ENCODE measurements around the gene SORCS2. TPM values are rescaled to one million over a fixed set of nuclear protein-coding genes. Genes with fewer than 3 reads are reported as not detected.

Gene SORCS2
- total and polyA plus RNA-seq, 2 of the 13 experiments (the other 11 are each of a cell fraction or from before 2014, with no cell fraction given), result 0.82 to 1.0 TPM

DNA sequence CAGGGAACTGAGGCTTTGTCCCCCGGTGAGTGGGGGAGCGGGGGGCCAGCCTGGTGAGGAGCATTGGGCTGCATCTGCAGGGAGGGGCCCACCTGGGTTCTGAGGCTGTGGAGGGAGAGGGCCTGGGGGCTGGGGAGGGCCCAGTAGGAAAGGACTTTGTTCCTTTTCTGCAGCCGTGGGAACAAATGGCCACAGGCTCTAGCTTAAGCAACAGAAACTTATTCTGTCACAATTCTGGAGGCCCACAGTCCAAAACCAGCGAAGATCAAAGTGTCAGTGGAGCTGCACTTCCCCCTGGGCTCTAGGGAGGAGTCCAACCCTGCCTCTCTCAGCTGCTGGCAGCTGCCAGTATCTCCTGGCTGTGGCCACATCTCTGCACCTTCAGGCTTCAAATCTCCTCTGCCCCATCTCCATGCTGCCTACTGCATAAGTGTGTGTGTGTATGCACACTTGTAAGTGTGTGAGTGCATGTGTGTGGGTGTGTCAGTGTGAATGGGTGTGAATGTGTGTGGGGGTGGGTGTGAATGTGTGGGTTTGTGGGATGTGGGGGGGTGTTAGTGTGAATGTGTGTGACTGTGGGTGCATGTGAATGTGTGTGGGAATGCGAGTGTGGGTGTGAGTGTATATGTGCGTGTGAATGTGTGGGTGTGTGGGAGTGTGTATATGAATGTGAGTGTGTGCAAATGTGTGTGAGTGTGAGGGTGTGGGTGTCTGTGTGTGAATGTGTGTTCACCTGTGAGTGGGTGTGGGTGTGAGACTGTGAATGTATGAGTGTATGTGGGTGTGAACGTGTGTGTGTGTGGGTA, 446.8 kb downstream of the SORCS2 start (continued):
- TF ChIP-seq KAT8 (CRISPR knock-in tag; IDR thresholded peaks at IDR 0.05) (no peak), DPF2 (CRISPR knock-in tag; IDR thresholded peaks at IDR 0.05; ENCODE audit: borderline replicate concordance, low read depth) (no peak), TCF7 (IDR thresholded peaks at IDR 0.05; ENCODE audit: low read depth) (peak; percentile 88), MAFK (conservative IDR thresholded peaks at IDR 0.05 in 1 of 2, IDR thresholded peaks at IDR 0.05 in 1 of 2; ENCODE audit: low read length in 2 of 2) (no peak), ZMAT3 (CRISPR knock-in tag; conservative IDR thresholded peaks at IDR 0.05) (no peak), DMAP1 (CRISPR knock-in tag; IDR thresholded peaks at IDR 0.05) (no peak), JARID2 (CRISPR knock-in tag; IDR thresholded peaks at IDR 0.05; ENCODE audit: insufficient replicate concordance) (no peak), ZNF225 (CRISPR knock-in tag; IDR thresholded peaks at IDR 0.05) (no peak), ZNF572 (CRISPR knock-in tag; IDR thresholded peaks at IDR 0.05) (no peak), NCOA5 (CRISPR knock-in tag; IDR thresholded peaks at IDR 0.05) (no peak), SPEN (CRISPR knock-in tag; IDR thresholded peaks at IDR 0.05; ENCODE audit: low read depth) (peak; percentile 90; the same call in 1 of the 2 replicates), NRL (CRISPR knock-in tag; IDR thresholded peaks at IDR 0.05; ENCODE audit: borderline replicate concordance) (no peak), KLF6 (CRISPR knock-in tag; IDR thresholded peaks at IDR 0.05) (no peak), CC2D1A (CRISPR knock-in tag; IDR thresholded peaks at IDR 0.05) (no peak)
- TF ChIP-seq, protein P1, sequence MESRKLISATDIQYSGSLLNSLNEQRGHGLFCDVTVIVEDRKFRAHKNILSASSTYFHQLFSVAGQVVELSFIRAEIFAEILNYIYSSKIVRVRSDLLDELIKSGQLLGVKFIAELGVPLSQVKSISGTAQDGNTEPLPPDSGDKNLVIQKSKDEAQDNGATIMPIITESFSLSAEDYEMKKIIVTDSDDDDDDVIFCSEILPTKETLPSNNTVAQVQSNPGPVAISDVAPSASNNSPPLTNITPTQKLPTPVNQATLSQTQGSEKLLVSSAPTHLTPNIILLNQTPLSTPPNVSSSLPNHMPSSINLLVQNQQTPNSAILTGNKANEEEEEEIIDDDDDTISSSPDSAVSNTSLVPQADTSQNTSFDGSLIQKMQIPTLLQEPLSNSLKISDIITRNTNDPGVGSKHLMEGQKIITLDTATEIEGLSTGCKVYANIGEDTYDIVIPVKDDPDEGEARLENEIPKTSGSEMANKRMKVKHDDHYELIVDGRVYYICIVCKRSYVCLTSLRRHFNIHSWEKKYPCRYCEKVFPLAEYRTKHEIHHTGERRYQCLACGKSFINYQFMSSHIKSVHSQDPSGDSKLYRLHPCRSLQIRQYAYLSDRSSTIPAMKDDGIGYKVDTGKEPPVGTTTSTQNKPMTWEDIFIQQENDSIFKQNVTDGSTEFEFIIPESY (CRISPR knock-in tag; IDR thresholded peaks at IDR 0.05), result no peak
- TF ChIP-seq, protein P2, sequence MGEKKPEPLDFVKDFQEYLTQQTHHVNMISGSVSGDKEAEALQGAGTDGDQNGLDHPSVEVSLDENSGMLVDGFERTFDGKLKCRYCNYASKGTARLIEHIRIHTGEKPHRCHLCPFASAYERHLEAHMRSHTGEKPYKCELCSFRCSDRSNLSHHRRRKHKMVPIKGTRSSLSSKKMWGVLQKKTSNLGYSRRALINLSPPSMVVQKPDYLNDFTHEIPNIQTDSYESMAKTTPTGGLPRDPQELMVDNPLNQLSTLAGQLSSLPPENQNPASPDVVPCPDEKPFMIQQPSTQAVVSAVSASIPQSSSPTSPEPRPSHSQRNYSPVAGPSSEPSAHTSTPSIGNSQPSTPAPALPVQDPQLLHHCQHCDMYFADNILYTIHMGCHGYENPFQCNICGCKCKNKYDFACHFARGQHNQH (CRISPR knock-in tag; IDR thresholded peaks at IDR 0.05), result no peak
- TF ChIP-seq, protein P3, sequence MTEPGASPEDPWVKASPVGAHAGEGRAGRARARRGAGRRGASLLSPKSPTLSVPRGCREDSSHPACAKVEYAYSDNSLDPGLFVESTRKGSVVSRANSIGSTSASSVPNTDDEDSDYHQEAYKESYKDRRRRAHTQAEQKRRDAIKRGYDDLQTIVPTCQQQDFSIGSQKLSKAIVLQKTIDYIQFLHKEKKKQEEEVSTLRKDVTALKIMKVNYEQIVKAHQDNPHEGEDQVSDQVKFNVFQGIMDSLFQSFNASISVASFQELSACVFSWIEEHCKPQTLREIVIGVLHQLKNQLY (CRISPR knock-in tag; IDR thresholded peaks at IDR 0.05), result no peak
- TF ChIP-seq, protein P4, sequence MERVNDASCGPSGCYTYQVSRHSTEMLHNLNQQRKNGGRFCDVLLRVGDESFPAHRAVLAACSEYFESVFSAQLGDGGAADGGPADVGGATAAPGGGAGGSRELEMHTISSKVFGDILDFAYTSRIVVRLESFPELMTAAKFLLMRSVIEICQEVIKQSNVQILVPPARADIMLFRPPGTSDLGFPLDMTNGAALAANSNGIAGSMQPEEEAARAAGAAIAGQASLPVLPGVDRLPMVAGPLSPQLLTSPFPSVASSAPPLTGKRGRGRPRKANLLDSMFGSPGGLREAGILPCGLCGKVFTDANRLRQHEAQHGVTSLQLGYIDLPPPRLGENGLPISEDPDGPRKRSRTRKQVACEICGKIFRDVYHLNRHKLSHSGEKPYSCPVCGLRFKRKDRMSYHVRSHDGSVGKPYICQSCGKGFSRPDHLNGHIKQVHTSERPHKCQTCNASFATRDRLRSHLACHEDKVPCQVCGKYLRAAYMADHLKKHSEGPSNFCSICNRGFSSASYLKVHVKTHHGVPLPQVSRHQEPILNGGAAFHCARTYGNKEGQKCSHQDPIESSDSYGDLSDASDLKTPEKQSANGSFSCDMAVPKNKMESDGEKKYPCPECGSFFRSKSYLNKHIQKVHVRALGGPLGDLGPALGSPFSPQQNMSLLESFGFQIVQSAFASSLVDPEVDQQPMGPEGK (CRISPR knock-in tag; IDR thresholded peaks at IDR 0.05), result peak; percentile 99
- TF ChIP-seq, protein P5, sequence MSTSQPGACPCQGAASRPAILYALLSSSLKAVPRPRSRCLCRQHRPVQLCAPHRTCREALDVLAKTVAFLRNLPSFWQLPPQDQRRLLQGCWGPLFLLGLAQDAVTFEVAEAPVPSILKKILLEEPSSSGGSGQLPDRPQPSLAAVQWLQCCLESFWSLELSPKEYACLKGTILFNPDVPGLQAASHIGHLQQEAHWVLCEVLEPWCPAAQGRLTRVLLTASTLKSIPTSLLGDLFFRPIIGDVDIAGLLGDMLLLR (CRISPR knock-in tag; IDR thresholded peaks at IDR 0.05), result no peak
- TF ChIP-seq, protein P6, sequence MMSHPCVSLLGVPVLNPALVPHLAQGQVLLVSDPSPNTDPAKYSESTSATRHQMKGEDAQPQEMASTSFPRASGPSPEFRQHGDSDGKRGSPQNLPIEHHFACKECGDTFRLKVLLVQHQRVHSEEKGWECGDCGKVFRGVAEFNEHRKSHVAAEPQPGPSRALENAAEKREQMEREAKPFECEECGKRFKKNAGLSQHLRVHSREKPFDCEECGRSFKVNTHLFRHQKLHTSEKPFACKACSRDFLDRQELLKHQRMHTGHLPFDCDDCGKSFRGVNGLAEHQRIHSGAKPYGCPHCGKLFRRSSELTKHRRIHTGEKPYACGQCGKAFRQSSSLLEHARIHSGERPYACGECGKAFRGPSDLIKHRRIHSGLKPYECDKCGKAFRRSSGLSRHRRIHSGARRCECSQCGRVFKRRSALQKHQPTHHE (CRISPR knock-in tag; IDR thresholded peaks at IDR 0.05; ENCODE audit: borderline replicate concordance), result no peak
- TF ChIP-seq, protein P7, sequence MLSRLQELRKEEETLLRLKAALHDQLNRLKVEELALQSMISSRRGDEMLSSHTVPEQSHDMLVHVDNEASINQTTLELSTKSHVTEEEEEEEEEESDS (CRISPR knock-in tag; IDR thresholded peaks at IDR 0.05; ENCODE audit: borderline replicate concordance), result no peak
